Superior temporal gyrus (tissue), 1 donor: ENCODE data around the gene CFAP46.

Experiments used
- DNase-seq: peaks from one replicate; pipeline ENCODE4 v3.0.0-alpha.2; 2016; ENCODE audit errors: extremely low spot score

The CFAP46 gene

DNA sequence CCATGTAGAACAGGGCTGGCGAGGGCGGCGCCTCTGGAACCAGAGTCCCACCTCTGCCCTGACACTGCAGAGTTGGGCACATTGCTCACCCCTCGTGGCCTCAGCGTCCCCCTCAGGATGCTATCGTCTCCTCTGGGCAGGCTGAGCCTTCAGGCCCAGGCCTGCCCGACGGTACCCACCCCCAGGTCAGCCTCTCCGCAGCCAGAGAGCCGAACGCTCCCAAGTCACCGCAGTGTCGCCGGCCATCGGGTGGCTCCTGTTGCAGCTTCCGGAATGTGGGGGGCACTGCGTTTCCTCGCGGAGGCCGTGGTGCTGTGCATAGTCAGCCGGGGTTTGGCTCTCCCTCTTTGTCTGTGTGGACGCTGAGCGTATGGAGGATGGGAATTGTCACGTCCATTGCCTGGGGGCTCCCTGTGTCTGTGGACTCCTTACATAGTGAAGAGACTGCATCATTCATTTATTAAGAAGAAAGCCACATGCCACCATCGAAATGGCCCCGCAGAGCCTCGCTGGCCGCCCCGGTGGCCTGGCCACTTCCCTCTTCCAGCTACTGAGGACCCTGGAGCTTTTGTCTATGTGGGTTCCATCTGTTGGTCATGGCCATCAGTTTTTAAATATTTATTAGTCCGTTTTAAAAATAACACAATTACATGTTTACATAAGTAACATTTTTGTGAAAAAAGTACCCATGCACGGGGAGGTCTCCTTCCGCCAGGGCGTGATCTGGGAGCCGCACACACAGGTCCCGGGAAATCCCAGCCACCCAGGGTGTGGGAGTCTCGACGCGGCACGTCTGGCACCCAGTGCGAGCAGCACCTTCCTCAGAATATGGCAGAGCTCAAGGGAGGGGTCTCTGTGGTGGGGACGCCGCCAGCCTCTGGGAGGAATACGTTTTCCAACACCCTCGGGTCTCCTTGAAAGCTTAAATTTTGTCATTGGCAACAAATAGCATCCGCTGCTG, 172.0 kb downstream of the CFAP46 start:
- no peak for DNase-seq

DNA sequence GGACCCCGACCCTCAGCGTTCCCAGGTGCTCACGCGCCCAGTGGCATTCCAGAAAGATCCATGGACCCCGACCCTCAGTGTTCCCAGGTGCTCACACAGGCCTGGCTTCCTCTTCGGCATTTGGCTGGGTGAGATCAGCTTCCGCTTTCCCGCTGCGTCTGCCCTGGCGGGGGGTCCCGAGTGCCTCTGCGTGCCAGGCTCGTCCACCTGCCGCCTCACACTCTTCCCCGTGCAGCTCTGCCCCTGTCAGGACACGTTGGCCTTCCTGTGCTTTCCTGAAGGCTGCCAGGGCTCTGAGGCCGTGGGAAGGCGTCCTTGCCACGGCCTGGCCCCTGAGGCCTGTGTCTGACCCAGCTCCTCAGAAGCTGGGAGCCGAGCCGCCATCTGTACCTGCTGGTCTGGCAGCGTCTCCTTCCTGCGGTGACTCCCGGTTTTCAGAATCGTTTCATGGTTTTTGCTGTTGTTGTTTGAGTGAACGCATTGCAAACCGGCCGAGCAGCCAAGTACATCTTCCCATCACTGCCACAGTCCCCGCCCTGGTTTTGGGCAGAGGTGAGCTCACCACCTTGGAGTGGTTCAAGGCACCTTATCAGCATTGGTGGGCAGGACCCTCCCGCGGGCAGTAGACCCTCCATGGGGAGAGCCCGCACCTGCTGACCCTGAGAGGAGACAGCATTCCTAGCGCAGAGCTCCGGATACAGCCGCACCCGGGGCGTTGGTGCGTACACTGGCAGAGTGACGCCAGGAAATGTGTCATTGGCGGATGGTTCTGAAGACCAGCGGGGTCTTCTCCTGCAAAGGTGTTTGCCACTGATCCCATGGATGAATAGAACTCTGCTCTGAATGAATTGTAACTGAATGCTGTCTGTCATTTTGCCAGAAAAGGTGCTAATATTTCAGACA, 173.8 kb downstream of the CFAP46 start:
- no peak for DNase-seq

DNA sequence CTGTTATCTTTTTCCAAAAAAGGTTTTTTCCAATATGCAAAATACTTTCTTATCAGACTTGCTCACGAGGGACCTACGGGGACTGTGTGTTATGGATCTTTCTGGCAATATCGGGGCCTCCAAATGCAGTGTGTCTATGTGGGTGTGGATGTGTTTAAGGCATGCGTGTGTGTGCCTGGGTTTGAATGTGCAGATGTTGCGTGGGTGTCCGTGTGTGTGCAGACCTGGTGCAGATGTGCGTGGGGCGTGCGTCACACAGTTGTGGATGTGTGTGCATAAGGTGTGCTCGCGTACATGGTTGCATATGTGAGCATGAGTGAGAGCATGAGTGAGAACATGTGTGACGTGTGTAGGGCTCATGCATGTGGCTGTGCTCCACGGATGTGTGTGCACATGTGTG, 176.1 kb downstream of the CFAP46 start:
- no peak for DNase-seq

DNA sequence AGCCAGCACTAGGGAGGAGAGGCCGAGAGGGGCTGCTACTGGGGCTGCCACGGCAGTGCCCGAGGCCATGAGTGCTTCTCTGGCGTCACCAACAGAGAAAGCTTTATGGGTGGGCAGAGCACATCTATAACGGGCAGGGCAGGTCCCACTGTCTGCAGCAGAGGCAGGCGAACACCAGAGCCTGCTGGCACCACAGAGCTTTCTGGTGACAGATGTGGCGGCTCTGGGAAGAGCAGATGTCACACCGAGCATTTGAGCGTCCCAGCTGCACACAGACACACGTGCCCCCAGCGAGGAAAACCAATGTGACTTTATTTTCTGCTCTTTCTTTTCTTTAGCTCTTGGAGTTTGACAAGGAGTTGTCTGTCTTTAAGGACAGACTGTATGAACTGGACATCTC, 176.9 kb downstream of the CFAP46 start:
- DNase-seq: peak; percentile 73

DNA sequence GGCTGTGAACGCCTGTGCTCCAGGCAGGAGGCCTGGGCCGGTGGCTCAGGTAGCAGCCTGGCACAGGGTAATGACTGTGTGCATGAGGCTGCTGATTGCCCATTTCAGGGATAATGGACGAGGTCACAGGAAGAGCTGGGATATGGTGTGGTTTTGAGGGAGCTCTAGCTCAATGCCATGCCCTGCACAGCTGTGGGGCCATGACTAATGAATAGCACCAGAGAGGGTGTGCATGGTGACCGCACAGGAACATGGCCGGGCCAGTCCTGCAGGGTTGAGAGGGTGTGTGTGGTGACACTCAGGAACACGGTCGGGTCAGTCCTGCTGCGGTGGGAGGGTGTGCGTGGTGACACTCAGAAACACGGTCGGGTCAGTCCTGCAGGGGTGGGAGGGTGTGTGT, 178.3 kb downstream of the CFAP46 start:
- no peak for DNase-seq

DNA sequence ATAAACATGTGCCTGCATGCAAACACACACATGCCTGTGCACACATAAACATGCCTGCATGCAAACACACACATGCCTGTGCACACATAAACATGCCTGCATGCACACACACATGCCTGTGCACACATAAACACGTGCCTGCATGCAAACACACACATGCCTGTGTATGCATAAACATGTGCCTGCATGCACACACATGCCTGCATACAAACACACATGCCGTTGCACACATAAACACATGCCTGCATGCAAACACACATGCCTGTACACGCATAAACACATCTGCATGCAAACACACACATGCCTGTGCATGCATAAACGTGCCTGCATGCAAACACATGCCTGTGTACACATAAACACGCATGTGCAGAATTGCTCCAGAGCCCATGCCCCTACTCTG, 178.8 kb downstream of the CFAP46 start:
- DNase-seq: no peak

DNA sequence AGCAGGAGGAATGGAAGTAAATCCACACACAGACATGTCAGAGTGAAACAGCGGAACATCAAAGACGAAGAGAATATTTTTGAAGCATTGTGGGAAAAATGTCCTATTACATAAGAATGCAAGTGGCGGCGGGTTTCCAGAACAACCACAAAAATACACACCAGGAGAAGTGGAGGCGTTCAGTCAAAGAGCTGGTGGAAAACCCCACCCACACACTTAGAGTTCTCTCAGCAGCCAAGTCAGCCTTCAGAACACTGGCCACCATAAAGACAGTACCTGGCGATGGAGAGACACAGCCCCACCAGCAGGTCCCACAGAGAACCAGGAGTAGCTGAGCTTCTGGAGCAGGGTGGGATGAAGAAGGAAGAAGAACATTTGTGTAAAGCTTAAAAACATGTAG, 180.1 kb downstream of the CFAP46 start:
- DNase-seq: peak; percentile 66

DNA sequence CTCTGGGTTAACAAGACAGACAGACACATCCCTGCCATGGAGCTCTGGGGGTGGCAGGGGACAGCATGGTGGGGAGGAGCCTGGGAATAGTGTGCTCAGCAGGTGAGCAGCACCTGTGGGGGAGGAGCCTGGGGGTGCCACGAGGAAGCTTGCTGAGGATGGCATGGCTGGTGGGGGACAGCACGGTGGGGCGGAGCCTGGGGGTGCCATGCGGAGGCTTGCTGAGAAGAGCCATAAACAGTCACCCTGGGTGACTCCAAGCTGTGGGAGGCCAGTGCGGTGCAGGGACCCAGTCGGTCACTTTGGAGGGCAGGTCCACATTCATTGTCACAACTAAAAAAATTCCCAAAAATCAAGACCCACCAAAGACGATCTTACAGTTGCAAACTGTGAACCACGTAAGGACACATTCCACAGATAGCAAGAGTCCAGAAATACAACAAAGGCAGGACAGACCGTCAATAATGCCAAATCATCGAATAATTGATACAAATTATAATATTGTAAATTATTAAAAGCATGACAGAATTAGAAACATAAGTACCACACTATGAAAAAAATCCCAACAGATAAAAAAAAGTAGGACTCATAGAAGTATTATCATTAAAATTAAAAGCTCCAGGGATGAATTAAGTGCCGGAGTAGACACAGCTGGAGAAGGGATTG, 180.8 kb downstream of the CFAP46 start:
- DNase-seq: no peak

DNA sequence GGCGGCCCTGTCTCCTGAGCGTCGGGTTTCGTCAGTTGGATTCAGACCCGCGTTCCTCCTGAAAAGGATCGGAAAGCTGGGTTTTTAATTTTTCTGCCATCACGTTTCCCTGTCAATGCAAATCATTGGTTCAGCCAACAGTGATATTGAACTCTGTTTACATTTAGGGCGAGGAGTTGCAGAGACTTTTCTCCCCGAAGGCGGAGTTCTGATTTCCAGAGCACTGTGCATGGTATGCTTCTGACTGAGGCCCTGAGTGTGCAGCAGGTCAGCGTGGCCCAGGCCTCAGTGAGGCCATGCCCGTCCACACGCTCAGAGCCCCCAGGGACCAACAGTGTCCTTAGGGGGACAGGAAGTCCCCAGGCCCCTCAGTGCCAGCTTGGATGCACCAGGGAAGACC, 183.5 kb downstream of the CFAP46 start:
- DNase-seq: no peak
